Measurements from ENCODE around the gene RASSF8. TPM values are rescaled to one million over a fixed set of nuclear protein-coding genes. Genes with fewer than 3 reads are reported as not detected.
"Not testable (repeated sequence)": the region's sequence is repeated elsewhere in the genome, so short reads cannot be mapped to it uniquely, and the experiment has no call there.

Gene RASSF8
- total RNA-seq, 1 donor from 2014 or later = 77.0 TPM

DNA sequence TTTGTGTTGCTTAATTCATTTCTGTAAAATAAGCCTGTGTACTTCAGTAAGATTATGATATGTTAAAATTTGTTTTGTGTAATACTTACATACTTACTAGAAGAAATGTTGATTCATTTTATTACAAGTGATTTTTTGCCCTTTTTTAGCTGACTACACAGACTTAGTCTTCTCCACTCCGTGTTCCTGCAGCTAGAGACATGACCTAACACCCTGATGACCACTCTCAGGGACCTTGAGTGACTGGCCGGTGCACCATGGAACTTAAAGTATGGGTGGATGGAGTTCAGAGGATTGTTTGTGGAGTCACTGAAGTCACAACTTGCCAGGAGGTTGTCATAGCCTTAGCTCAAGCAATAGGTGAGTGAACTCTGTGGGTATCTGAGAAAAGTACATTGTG lies 96.6 kb downstream of the RASSF8 start:
- Histone ChIP-seq H3K79me2 (ENCODE audit: low read depth) (peaks cover 51% of the 10 kb centered on the region), H3K9me3 (ENCODE audit: low read depth) (no peaks in the 10 kb centered on the region), H4K20me1 (ENCODE audit: low read depth) (peaks cover 12% of the 10 kb centered on the region), H3K27ac (no peak overlapping the region), H3K4me3 (no peak overlapping the region), H3K4me2 (no peak overlapping the region), H3K4me1 (peaks cover 13% of the 10 kb centered on the region), H3K36me3 (peaks cover 13% of the 10 kb centered on the region), H3K27me3 (no peaks in the 10 kb centered on the region), H3F3A (ENCODE audit: low read depth) (no peaks in the 10 kb centered on the region), H2AFZ (replicated peaks) (no peak overlapping the region), H3K9ac (no peak overlapping the region)
- Mint-ChIP-seq H3K27me3 (ENCODE audit: insufficient read depth, low read depth) (no peaks in the 10 kb centered on the region), H3K9me3 (no peaks in the 10 kb centered on the region), H3K36me3 (peaks cover 24% of the 10 kb centered on the region), H3K27ac (no peak overlapping the region), H3K4me1 (peaks cover 3% of the 10 kb centered on the region), H3K4me3 (no peak overlapping the region)
- no peak for DNase-seq (ENCODE audit: low spot score)
- TF ChIP-seq EZH2 (IDR thresholded peaks at IDR 0.05) = no peak
- TF ChIP-seq, protein P1, sequence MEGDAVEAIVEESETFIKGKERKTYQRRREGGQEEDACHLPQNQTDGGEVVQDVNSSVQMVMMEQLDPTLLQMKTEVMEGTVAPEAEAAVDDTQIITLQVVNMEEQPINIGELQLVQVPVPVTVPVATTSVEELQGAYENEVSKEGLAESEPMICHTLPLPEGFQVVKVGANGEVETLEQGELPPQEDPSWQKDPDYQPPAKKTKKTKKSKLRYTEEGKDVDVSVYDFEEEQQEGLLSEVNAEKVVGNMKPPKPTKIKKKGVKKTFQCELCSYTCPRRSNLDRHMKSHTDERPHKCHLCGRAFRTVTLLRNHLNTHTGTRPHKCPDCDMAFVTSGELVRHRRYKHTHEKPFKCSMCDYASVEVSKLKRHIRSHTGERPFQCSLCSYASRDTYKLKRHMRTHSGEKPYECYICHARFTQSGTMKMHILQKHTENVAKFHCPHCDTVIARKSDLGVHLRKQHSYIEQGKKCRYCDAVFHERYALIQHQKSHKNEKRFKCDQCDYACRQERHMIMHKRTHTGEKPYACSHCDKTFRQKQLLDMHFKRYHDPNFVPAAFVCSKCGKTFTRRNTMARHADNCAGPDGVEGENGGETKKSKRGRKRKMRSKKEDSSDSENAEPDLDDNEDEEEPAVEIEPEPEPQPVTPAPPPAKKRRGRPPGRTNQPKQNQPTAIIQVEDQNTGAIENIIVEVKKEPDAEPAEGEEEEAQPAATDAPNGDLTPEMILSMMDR (IDR thresholded peaks at IDR 0.05) = no peak
- TF ChIP-seq EZH2phosphoT487 (IDR thresholded peaks at IDR 0.05) = no peak

DNA sequence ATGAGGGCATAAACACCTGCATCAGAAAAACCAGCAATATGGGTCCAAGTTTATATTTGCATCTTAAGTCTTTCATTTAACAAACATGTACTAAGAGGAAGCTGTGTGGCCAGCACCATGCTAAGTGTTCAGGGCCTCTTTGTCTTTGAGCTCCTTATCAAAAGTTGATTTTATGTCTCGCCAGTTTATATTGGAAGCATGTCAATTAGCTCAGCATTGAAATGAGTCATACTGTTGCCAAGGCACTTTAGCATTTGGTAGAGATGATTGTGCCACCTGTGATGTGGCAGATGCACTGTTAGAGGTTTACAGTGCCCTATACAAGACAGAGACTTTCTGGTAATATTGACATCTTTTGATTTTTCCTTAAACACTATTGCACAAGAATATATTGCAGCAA lies 97.9 kb downstream of the RASSF8 start:
- peaks cover 13% of the 10 kb centered on the region for H3K4me1 ChIP-seq
- DNase-seq (ENCODE audit: low spot score) = no peak
- no peak overlapping the region for H2AFZ ChIP-seq (replicated peaks)
- H3K4me3 Mint-ChIP-seq = no peak overlapping the region
- H3K27me3 Mint-ChIP-seq (ENCODE audit: insufficient read depth, low read depth) = no peaks in the 10 kb centered on the region
- TF ChIP-seq EZH2 (IDR thresholded peaks at IDR 0.05) = no peak
- TF ChIP-seq, protein P1 (IDR thresholded peaks at IDR 0.05) = no peak
- TF ChIP-seq EZH2phosphoT487 (IDR thresholded peaks at IDR 0.05) = no peak
- no peak overlapping the region for H3K4me2 ChIP-seq
- peaks cover 3% of the 10 kb centered on the region for H3K4me1 Mint-ChIP-seq
- no peaks in the 10 kb centered on the region for H3K9me3 Mint-ChIP-seq
- no peaks in the 10 kb centered on the region for H3F3A ChIP-seq (ENCODE audit: low read depth)
- H3K27ac Mint-ChIP-seq = no peak overlapping the region
- H3K36me3 Mint-ChIP-seq = peaks cover 24% of the 10 kb centered on the region
- H3K27me3 ChIP-seq = no peaks in the 10 kb centered on the region
- H3K4me3 ChIP-seq = no peak overlapping the region
- H3K36me3 ChIP-seq = peaks cover 13% of the 10 kb centered on the region
- H3K9ac ChIP-seq = no peak overlapping the region
- peaks cover 39% of the 10 kb centered on the region for H3K79me2 ChIP-seq (ENCODE audit: low read depth)
- no peak overlapping the region for H3K27ac ChIP-seq
- peaks cover 12% of the 10 kb centered on the region for H4K20me1 ChIP-seq (ENCODE audit: low read depth)
- no peaks in the 10 kb centered on the region for H3K9me3 ChIP-seq (ENCODE audit: low read depth)

DNA sequence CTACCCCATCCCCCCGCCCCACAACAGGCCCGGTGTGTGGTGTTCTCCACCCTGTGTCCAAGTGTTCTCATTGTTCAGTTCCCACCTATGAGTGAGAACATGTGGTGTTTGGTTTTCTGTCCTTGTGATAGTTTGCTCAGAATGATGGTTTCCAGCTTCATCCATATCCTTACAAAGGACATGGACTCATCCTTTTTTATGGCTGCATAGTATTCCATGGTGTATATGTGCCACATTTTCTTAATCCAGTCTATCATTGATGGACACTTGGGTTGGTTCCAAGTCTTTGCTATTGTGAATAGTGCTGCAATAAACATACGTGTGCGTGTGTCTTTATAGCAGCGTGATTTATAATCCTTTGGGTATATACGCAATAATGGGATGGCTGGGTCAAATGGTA lies 98.8 kb downstream of the RASSF8 start:
- not testable (repeated sequence) for H3K27me3 ChIP-seq; H3F3A ChIP-seq (ENCODE audit: low read depth); H3K4me3 ChIP-seq; H3K27ac Mint-ChIP-seq; H3K9me3 ChIP-seq (ENCODE audit: low read depth); H3K4me1 Mint-ChIP-seq; H3K9ac ChIP-seq; H4K20me1 ChIP-seq (ENCODE audit: low read depth); H3K27ac ChIP-seq; H3K27me3 Mint-ChIP-seq (ENCODE audit: insufficient read depth, low read depth); DNase-seq (ENCODE audit: low spot score); H3K9me3 Mint-ChIP-seq; H3K4me3 Mint-ChIP-seq; H2AFZ ChIP-seq (replicated peaks); H3K4me2 ChIP-seq
- peaks cover 13% of the 10 kb centered on the region for H3K4me1 ChIP-seq
- H3K79me2 ChIP-seq (ENCODE audit: low read depth) = peaks cover 31% of the 10 kb centered on the region
- H3K36me3 Mint-ChIP-seq = peaks cover 24% of the 10 kb centered on the region
- peaks cover 13% of the 10 kb centered on the region for H3K36me3 ChIP-seq

DNA sequence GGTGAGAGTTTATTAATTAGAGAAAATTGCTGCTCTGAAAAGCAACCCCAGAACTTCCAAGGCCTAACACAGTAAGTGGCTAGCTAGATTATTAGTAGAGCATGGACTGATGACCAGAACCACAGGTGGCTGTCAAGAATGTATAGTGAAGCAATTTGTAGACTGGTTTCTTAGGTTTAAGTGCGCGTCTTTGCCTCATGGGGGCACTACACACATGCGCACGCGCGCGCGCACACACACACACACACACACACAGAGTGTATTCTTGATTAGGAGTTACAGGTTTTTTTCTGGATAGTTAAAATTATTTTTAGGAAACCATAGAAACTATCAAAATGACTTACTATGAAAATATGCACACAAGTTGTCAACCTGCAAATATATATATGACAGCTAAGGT lies 99.8 kb downstream of the RASSF8 start:
- no peaks in the 10 kb centered on the region for H3K27me3 Mint-ChIP-seq (ENCODE audit: insufficient read depth, low read depth)
- H3K4me3 Mint-ChIP-seq = no peak overlapping the region
- peaks cover 22% of the 10 kb centered on the region for H3K79me2 ChIP-seq (ENCODE audit: low read depth)
- no peaks in the 10 kb centered on the region for H3K27me3 ChIP-seq
- H3K27ac Mint-ChIP-seq = no peak overlapping the region
- no peaks in the 10 kb centered on the region for H3K9me3 Mint-ChIP-seq
- H3K9ac ChIP-seq = no peak overlapping the region
- peaks cover 13% of the 10 kb centered on the region for H3K36me3 ChIP-seq
- H3F3A ChIP-seq (ENCODE audit: low read depth) = no peaks in the 10 kb centered on the region
- H3K4me2 ChIP-seq = no peak overlapping the region
- no peak for DNase-seq (ENCODE audit: low spot score)
- no peaks in the 10 kb centered on the region for H3K9me3 ChIP-seq (ENCODE audit: low read depth)
- H3K4me1 ChIP-seq = peaks cover 13% of the 10 kb centered on the region
- no peak for TF ChIP-seq EZH2 (IDR thresholded peaks at IDR 0.05)
- no peak for TF ChIP-seq EZH2phosphoT487 (IDR thresholded peaks at IDR 0.05)
- TF ChIP-seq, protein P1 (IDR thresholded peaks at IDR 0.05) = no peak
- H3K4me1 Mint-ChIP-seq = peaks cover 3% of the 10 kb centered on the region
- H3K4me3 ChIP-seq = no peak overlapping the region
- no peak overlapping the region for H2AFZ ChIP-seq (replicated peaks)
- H3K27ac ChIP-seq = no peak overlapping the region
- H3K36me3 Mint-ChIP-seq = peaks cover 24% of the 10 kb centered on the region
- H4K20me1 ChIP-seq (ENCODE audit: low read depth) = peaks cover 8% of the 10 kb centered on the region
